ENCODE data around the gene S100A7A. TPM values are rescaled to one million over a fixed set of nuclear protein-coding genes. Genes with fewer than 3 reads are reported as not detected.

Gene S100A7A
- total and polyA plus RNA-seq, 2 donors (not counting 3 experiments of a cell fraction or from before 2014, with no cell fraction given) = not detected

DNA sequence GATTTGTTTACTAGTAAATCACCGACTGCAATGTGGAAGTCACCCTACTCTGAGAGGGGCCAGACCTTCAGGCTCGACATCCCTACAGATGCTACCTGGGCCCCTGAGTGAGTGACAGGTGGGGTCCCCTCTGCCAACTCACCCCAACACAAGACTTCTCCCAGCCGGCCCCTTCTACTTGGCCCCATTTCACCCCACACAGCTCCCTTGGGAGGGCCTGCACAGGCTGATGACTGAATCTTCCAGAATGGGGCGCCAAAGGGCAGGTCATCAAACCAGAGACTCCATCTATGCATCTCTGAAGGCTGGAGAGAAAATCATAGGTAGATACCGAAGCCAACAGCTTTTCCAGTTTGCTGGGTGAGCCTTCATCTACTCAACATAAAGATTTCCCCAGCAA is 16.1 kb upstream of the S100A7A start:
- FAIRE-seq (no peak), DNase-seq (ENCODE audit: low read depth, low spot score) (no peak)
- H4K20me1 ChIP-seq (replicated peaks; ENCODE audit: control insufficient read depth, extremely low read depth, insufficient read depth, low read length) = no peaks in the 10 kb centered on the region
- TF ChIP-seq EZH2 (IDR thresholded peaks at IDR 0.05; ENCODE audit: borderline replicate concordance, low read depth, low read length, severe bottlenecking) (no peak), GATA2 (IDR thresholded peaks at IDR 0.05; ENCODE audit: insufficient read depth, insufficient read length, low read depth, low read length) (no peak), JUN (IDR thresholded peaks at IDR 0.05; ENCODE audit: borderline replicate concordance, insufficient read depth, insufficient read length, low read depth) (no peak)
- H3K9ac ChIP-seq (replicated peaks; ENCODE audit: extremely low read depth, insufficient read depth, low read length) = no peak overlapping the region
- ChIA-PET CTCF (no interaction called here), POLR2A (no interaction called here)
- H3K9me1 ChIP-seq (replicated peaks; ENCODE audit: control insufficient read depth, extremely low read depth, insufficient read depth, low read length) = no peaks in the 10 kb centered on the region
- no peak overlapping the region for H3K4me2 ChIP-seq (ENCODE audit: insufficient read depth, low read length)
- H3K4me1 ChIP-seq (ENCODE audit: control insufficient read depth, extremely low read depth, insufficient read depth, low read length) = no peaks in the 10 kb centered on the region
- H3K36me3 ChIP-seq (ENCODE audit: control insufficient read depth in 2 of 2, extremely low read depth in 1 of 2, insufficient read depth in 2 of 2, low read length in 2 of 2) = no peaks in the 10 kb centered on the region
- H2AFZ ChIP-seq (ENCODE audit: low read depth, low read length) = no peak overlapping the region
- H3K27me3 ChIP-seq (ENCODE audit: control insufficient read depth in 2 of 2, insufficient read depth in 2 of 2, low read length in 2 of 2) = peaks cover 0 to 2% of the 10 kb centered on the region in 2 experiments
- dilution Hi-C loops (cut with MboI; ENCODE audit: extremely low pct_ligation_motif_present, low sequenced_read_pairs) (no loop called here), intact Hi-C loops (cut with micrococcal nuclease) (no loop called here)
- no TSS peak for BruUV-seq (replicated peaks)
- no peaks in the 10 kb centered on the region for H3K79me2 ChIP-seq (ENCODE audit: control insufficient read depth, insufficient read depth, low read length)
- no peak overlapping the region for H3K27ac ChIP-seq (ENCODE audit: insufficient read depth, low read depth, low read length)
- H3K4me3 ChIP-seq (replicated peaks in 1 of 3; ENCODE audit: insufficient read depth in 1 of 3, low read depth in 1 of 3, low read length in 3 of 3) = no peak overlapping the region
- H3K9me3 ChIP-seq (replicated peaks; ENCODE audit: control insufficient read depth, insufficient read depth, low read length) = no peaks in the 10 kb centered on the region

DNA sequence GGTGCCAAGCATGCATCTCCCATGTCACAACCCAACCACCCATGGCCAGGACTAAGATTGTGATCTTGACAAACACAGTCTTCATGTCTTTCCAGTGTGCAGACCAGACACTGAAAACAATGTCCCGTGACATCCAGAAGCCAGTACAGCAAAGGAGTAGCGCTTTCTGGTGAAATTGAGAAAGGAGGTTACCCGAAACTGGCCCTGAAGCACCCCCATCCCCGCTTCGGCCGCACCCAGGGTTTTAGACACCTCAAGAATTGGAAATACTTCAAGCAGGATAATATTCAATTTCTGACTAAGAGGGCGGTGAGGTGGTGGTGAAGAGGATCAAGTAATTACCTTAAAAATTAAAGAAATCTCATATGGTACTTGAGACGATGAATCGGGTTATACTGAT is 14.9 kb upstream of the S100A7A start:
- CTCF ChIA-PET = no interaction called here
- Histone ChIP-seq H3K36me3 (ENCODE audit: control insufficient read depth in 2 of 2, extremely low read depth in 1 of 2, insufficient read depth in 2 of 2, low read length in 2 of 2) (no peaks in the 10 kb centered on the region), H3K9me3 (replicated peaks; ENCODE audit: control insufficient read depth, insufficient read depth, low read length) (no peaks in the 10 kb centered on the region), H3K9ac (replicated peaks; ENCODE audit: extremely low read depth, insufficient read depth, low read length) (no peak overlapping the region), H3K4me3 (replicated peaks in 1 of 3; ENCODE audit: insufficient read depth in 1 of 3, low read depth in 1 of 3, low read length in 3 of 3) (no peak overlapping the region), H3K4me1 (ENCODE audit: control insufficient read depth, extremely low read depth, insufficient read depth, low read length) (no peaks in the 10 kb centered on the region), H2AFZ (ENCODE audit: low read depth, low read length) (no peak overlapping the region), H3K4me2 (ENCODE audit: insufficient read depth, low read length) (no peak overlapping the region), H3K9me1 (replicated peaks; ENCODE audit: control insufficient read depth, extremely low read depth, insufficient read depth, low read length) (no peaks in the 10 kb centered on the region), H3K27me3 (ENCODE audit: control insufficient read depth in 2 of 2, insufficient read depth in 2 of 2, low read length in 2 of 2) (peaks cover 0 to 2% of the 10 kb centered on the region in 2 experiments), H4K20me1 (replicated peaks; ENCODE audit: control insufficient read depth, extremely low read depth, insufficient read depth, low read length) (no peaks in the 10 kb centered on the region), H3K27ac (ENCODE audit: insufficient read depth, low read depth, low read length) (no peak overlapping the region), H3K79me2 (ENCODE audit: control insufficient read depth, insufficient read depth, low read length) (no peaks in the 10 kb centered on the region)
- FAIRE-seq = no peak
- no peak for TF ChIP-seq EZH2 (IDR thresholded peaks at IDR 0.05; ENCODE audit: borderline replicate concordance, low read depth, low read length, severe bottlenecking)
- TF ChIP-seq, protein P1, sequence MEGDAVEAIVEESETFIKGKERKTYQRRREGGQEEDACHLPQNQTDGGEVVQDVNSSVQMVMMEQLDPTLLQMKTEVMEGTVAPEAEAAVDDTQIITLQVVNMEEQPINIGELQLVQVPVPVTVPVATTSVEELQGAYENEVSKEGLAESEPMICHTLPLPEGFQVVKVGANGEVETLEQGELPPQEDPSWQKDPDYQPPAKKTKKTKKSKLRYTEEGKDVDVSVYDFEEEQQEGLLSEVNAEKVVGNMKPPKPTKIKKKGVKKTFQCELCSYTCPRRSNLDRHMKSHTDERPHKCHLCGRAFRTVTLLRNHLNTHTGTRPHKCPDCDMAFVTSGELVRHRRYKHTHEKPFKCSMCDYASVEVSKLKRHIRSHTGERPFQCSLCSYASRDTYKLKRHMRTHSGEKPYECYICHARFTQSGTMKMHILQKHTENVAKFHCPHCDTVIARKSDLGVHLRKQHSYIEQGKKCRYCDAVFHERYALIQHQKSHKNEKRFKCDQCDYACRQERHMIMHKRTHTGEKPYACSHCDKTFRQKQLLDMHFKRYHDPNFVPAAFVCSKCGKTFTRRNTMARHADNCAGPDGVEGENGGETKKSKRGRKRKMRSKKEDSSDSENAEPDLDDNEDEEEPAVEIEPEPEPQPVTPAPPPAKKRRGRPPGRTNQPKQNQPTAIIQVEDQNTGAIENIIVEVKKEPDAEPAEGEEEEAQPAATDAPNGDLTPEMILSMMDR (IDR thresholded peaks at IDR 0.05; ENCODE audit: extremely low read depth in 1 of 2, insufficient read depth in 1 of 2, low read depth in 1 of 2, low read length in 2 of 2) = no peak
- no peak for TF ChIP-seq JUN (IDR thresholded peaks at IDR 0.05; ENCODE audit: borderline replicate concordance, insufficient read depth, insufficient read length, low read depth)
- TF ChIP-seq FOS (IDR thresholded peaks at IDR 0.05; ENCODE audit: borderline replicate concordance, insufficient read depth, low read length) = no peak
- TF ChIP-seq POLR2AphosphoS5 (IDR thresholded peaks at IDR 0.05; ENCODE audit: insufficient read depth, low read depth, low read length) = no peak
- TF ChIP-seq MYC (IDR thresholded peaks at IDR 0.05; ENCODE audit: low read depth, low read length) = no peak
- TF ChIP-seq, protein P2, sequence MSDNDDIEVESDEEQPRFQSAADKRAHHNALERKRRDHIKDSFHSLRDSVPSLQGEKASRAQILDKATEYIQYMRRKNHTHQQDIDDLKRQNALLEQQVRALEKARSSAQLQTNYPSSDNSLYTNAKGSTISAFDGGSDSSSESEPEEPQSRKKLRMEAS (IDR thresholded peaks at IDR 0.05; ENCODE audit: insufficient read depth, insufficient read length) = no peak
- TF ChIP-seq GATA2 (IDR thresholded peaks at IDR 0.05; ENCODE audit: insufficient read depth, insufficient read length, low read depth, low read length) = no peak
- TF ChIP-seq POLR2A (IDR thresholded peaks at IDR 0.05; ENCODE audit: low read depth, low read length) = no peak
- intact Hi-C loops (cut with micrococcal nuclease) = no loop called here
- POLR2A ChIA-PET = no interaction called here
- BruUV-seq (replicated peaks) = no TSS peak
- dilution Hi-C loops (cut with MboI; ENCODE audit: extremely low pct_ligation_motif_present, low sequenced_read_pairs) = no loop called here
- DNase-seq (ENCODE audit: low read depth, low spot score) = no peak

All from endothelial cell of umbilical vein (primary cell).